Hippocampal formation (tissue), 2 donors: ENCODE measurements around the gene ZNF688.
"Not testable (repeated sequence)": the region's sequence is repeated elsewhere in the genome, so short reads cannot be mapped to it uniquely, and the experiment has no call there.

Source experiments
- DNase-seq, 2 donors: peaks; one replicate each; lab custom pipeline; 2025; lab: John Stamatoyannopoulos, UW

The ZNF688 gene

DNA sequence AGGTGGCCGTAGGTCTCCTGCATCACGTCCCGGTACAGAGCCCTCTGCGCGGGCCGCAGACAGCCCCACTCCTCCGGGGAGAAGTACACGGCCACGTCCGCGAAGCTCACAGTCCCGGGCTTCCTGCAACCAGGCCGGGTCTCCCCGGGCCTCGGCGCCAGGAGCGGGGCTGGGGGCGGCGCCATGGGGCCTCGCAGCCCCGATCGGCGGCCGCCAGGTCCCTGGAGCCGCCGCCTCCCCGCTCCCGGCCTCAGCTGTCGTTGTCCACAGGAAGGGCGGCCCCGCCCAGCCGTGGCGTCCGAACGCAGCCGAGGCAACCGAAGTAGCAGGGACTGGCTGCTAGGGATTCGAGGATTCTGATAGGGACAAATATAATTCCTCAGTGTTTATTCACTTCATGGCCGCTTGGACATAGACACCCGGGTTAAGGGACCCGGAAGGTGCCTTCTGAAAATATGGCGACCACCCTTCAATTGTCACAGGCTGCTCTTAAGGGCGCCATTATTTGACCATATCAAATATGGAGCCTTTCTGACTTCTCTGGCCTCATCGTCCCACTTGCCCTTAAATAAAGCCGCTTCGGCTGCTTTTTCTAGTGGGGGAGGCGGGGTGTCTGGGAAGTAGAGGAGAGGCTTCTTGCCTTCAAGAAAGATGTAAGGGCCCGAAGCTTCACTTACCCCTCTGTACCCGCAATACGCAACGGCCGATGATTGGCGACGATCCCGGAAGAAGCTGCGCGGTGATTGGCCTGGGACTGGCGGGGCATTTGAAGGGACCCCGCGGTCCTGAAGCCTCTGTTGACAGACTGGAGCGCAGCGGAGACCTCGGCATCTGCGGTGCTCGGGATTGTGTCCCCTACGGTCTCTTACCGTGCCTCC lies at the start of gene ZNF688:
Gene ZNF688 (minus strand): TSS at position 270 of the 878 bp plus-strand sequence. CDS start 85 bp downstream, at position 185.
- DNase-seq, result peak; percentile 94 to 99

DNA sequence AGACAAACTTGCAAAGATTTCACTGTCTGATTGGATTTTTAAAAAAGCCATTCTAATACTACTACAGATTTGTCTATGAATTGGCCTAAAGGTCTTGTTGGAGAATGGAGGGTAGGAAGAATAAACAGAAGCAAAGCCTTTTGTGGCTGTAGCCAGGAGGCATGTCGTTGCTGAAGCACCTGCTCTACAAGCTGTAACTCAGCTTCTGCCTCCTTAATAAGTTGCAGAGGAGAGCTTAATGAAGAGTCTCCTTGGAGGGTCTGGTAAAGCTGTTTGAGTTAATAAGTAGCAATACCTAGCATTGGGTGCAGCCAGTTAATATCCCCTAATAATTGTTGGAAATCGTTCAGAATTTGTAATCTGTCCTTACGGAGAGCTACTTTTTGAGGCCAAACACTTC lies 48.7 kb upstream of the ZNF688 start:
- no peak for DNase-seq

DNA sequence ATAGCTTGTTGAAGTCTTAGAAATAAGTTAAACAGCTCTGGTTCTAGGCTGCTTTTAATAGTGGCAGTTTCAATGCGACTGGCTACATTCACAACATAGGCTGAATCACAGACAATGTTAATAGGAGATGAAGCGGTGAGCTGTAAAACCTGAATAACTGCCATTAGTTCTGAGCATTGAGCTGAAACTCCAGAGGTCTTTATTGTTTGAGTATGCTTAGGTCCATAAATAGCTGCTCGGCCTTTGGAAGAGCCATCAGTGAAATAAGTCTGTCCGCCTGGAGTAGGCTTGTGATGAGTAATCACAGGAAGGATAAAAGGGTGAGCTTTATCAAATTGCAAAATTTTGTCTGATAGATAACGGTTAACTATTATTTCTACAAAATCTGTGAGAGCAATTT lies 48.1 kb upstream of the ZNF688 start:
- no peak for DNase-seq

DNA sequence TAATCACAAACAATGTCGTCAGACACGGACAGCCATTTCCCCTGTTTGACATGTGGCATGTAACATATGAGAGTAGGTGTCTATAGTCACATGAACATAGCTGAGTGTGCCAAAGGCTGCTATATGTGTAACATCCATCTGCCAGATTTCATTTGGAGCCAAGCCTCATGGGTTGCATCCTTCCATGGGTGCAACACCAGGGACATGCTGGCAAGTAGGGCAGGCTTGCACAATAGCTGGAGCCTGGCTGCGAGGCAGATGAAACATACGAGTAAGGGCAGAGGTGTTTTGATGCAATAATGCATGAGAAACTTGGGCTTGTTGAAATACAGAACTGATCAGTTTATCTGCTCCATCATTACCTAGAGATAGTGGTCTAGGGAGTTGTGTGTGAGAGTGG lies 47.7 kb upstream of the ZNF688 start:
- DNase-seq, result no peak

DNA sequence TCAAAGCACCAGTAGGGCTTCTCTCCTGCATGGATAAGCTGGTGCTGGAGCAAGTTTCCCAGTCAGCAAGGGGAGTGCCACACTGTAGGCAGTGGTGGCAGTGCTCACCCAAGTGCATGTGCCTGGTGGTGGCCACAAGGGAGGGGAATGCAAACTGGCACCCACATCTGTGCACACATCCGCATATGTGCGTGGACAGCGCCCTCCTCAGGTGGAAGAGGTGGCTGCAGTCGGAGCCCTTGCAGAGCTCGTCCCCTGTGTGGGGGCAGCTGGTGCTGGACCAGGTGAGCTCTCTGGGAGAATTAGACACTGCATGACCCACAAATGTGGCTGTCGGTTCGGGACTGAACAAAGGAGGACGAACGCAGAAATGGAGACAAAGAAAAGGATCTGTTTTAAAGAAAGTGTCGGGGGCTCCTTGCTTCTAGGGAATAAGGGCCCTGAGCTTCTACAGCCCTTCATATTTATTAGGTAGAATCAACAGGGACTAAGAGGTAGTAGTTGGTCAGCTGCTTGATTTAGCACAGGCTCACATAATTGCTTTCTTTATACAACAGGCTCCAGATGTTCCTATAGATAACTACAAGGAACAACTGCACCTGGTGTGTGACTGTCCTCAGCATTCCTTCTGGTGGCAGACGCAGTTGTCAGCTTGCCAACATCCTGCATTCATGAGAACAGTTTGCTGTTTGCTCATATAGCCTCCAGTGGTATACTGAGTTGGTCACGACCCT lies 44.0 kb upstream of the ZNF688 start:
- peak in 1 of 2 donors; percentile 19 for DNase-seq

DNA sequence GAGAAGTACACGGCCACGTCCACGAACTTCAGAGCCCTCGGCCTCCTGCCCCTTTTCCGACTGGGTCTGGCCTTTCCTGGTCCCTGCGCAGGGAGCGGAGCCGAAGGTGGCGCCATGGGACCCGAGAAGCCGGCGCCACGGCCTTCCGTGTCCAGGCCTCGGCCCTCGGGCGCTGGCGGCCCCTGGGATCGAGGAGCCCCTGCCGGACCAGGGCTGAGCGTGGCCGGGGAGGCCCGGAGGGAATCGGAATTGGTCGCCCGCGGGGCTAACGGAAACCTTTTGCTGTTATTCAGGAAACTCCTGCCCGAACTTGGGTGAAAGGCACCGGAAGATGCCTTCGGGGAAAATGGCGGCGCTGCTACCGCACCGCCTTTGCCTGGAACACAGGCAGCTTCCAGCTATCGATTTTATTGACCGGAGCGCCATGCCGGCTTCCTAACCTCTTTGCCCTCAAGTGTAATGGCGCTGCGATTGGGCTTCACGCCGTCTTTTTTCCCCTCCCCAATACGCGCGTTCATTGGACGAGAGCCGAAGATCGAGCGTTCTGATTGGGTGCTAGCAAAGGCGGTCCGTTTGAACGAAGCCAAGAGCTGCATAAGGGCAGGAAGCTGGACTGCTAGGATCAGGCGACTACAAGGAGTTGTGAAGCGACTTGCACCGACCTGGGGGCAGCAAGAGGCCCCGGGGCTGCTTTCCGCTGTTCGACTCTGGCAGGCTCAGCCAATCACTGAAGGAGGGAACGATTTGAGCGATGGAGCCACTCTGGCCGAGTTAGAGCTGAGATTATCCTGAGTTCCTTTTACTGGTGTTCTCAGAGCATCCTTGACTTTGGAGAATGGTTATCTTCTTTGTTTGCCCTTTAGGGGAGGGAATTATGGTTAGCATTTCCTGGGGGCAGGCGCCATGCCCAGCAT lies 38.7 kb upstream of the ZNF688 start, which contains the start of gene ZNF689:
Gene ZNF689 (minus strand): TSS at position 464 of the 914 bp plus-strand sequence. CDS start 348 bp downstream, at position 116.
- peak; percentile 95 to 97 for DNase-seq

DNA sequence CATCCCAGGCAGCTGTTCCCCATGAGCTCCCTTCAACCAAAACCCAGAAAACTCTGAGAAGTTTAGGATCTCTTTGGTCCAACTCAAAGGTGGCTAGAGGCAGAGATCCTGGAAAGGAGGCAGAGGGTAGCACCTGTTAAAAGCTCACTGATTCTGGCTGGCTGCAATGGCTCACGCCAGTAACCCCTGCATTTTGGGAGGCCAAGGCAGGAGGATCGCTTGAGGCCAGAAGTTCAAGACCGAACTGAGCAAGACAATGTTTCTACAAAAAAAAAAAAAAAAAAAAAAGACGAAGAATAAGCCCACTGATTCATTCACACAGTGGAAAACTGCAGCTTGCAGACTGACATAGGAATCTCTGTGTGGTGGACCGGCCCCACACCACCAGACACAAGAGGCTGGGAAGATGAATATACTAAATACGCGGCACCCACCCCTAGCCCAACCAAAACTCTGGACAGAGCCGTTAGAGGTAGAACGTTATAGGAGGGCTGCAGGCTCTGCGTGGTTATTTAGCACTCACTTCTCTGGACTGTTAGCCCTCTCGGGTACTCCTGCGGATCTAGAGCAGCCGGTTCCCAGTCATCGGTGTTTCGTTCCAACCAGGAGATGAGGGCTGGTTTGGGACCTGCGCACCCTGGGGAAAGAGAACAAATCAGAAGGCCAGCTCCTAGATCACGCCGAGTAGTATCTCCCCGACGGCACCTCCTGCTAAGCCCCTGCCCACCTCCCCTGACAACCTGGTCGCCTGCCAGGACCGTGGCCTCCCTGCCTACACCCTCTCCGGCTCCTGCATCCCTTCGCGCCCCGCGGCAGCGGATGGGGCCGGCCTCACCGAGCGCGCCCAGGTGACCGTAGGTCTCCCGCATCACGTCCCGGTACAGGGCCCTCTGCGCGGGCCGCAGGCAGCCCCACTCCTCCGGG lies 37.8 kb upstream of the ZNF688 start:
- DNase-seq, result no peak

DNA sequence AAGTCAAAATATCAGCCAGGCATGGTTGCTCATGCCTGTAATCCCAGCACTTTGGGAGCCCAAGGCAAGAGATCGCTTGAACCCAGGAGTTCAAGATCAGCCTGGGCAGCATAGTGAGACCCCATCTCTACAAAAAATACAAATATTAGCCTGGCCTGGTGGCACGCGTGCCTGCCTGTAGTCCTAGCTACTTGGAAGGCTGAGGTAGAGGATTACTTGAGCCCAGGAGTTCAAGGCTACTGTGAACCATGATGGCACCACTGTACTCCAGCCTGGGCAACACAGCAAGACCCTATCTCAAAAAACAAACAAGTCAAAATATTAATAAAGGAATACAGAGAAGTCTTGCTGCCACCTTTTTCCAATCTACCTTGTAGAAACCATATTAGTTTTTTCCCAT lies 34.5 kb upstream of the ZNF688 start:
- no peak for DNase-seq

DNA sequence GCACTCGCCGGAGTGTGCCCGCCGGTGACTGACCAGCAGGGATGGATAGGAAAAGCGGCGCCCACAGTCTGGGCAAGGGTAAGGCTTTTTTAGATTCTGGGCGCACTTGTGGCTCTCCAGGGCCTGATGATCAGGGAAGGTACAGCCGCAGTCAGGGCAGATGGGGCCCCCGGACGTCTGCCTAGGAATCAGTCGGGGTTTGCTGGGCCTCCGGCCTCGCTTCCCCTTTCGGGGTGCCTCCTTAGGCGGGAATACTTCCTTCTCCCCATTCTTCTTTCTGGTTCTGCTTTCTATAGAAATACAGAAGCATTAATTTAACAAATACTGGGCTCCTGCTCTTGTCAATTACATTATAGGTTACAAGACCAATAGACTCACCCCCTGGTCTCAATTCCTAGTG lies 33.6 kb upstream of the ZNF688 start:
- peak in 1 of 2 donors; percentile 12 for DNase-seq

DNA sequence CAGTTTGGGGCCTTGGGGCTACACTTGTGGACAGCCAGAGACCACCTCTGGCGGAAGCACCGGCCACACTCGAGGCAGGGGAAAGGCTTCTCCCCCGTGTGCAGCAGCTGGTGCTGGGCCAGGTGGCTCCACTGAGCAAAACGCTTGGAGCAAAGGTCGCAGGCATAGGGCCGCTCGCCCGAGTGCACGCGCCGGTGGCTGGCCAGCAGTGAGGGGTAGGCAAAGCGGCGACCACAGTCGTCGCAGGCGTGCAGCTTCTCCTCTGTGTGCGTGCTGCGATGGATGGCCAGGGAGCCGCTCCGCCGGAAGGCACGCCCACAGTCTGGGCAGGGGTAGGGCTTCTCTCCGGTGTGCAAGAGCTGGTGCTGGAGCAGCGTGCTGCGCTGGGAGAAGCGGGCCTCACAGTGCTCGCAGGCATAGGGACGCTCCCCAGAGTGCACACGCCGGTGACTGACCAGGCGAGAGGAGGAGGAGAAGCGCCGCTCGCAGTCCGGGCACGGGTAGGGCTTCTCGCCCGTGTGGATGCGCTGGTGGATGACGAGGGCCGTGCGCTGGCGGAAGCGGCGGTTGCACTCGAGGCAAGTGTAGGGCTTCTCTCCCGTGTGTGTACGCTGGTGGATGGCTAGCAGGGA lies 32.9 kb upstream of the ZNF688 start:
- no peak for DNase-seq

DNA sequence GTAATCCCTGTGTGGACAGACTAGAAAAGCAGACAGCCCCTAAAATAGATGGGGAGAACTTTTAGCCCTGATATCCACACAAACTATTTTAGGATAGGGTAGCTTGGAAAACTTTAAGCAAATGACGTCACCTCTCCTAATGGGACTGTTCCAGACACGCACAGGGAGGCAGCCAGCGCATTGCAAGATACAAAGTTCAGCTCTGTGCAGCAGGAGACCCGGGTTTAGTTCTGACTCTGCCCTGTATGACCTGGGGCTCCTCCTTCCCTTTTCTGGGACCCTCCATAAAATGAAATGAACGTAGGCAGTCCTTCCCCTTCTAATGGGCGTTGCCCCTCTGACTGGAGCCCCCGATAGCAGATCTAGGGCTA lies 32.4 kb upstream of the ZNF688 start:
- no peak for DNase-seq

DNA sequence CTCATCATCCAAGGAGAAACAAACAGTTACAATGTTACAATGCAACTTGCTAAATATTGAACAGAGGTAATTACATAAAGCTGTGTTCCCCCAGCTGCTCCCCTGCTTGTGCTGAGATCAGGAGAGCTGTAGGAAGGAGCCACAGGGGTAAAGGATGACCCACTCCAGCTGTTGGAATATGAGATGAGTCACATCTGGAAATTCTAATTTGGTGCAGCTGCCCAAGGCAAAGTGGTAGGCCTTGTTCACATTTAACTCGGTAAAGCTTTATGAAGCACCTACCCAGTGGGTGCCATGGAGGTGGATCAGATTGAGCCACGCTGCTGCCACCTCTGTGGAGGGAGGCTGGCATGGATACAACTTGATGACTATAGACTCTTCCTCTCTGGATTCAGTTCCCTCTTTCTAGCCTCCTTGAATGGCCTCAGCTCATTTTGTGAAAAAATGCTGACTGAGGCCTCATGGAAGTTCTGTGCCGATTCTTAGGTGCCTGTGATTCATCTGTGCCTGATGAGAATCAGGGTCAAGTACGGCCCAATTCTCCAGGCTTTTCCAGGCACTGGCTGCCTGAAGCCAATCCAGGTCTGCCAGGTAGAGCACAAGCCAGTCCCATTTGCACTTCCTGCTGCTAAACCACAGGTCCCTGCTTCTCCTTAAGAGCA lies 31.2 kb upstream of the ZNF688 start:
- DNase-seq, result no peak

DNA sequence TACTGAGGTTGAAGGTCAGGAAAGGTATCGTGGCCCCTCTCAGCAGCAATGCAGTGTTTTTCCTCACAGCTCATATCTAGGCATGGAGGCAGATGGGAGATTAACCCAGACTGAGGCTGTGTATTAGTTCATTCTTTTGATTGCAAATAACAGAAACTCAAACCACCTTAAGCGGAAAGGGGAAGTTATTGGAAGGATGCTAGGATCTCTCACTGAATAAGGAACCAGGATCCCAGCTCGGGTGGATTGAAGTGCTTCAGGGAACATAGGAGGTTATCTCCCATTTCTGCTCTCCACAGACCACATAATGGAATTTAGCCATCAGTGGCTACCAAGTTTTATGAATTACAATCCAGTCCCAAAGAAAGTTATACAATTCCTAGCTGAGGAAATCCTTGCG lies 30.5 kb upstream of the ZNF688 start:
- DNase-seq, result no peak

DNA sequence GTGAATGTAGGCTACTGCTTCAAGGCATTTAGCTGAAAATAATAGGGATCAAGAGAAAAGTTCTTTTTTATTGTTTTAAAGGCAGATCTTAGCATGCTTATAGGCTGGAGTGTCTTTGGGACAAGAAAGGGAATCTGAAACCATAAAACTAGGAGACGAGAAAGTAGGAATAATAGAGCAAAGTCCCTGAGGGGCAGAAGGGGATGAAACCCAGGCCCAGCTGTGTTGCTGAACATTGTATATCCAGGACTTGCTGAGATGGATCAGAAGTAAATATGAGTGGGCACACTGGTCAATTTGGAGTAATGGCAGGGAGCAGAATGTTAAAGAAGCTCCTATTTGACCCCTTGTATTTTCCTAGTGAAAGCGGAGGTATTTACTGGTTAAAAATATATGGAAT lies 29.4 kb upstream of the ZNF688 start:
- no peak for DNase-seq

DNA sequence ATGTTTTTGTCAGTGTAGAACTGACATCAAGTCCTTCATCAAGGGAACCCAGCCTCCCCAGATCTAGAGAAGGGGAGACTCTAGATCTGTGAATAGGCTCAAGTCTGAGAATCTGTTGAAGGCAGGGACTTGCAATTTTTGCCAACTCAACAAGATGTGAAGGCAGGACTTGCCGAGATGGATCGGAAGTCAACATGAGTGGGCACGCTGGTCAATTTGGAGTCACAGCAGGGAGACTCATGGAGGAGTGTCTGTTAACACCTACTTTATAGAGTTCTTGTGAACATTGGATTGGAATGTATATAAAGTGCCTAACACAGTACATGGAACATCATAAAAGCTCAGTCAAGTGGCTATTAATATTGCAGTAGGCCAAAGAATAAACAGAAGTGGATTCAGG lies 28.7 kb upstream of the ZNF688 start:
- no peak for DNase-seq

DNA sequence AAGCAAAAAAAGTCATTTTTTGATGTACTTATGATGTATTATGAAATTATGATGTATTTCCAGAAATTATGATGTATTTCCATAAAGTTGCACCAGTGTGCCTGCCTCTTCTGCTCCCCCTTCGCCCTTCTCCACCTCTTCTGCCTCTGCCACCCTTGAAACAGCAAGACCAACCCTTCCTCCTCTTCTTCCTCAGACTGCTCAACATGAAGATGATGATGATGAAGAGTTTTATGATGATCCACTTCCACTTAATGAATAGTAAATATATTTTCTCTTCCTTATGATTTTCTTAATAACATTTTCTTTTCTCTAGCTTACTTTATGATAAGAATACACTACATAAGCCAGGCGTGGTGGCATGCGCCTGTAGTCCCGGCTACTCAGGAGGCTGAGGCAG lies 21.4 kb upstream of the ZNF688 start:
- no peak for DNase-seq

DNA sequence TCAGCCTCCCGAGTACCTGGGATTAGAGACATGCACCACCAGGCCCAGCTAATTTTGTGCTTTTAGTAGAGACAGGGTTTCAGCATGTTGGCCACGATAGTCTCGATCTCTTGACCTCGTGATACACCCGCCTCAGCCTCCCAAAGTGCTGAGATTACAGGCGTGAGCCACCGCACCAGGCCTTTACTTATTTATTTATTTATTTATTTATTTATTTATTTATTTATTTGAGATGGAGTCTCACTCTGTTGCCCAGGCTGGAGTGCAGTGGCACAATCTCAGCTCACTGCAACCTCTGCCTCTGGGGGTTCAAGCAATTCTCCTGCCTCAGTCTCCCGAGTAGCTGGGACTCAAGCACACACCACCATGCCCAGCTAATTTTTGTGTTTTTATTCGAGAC lies 19.4 kb upstream of the ZNF688 start:
- DNase-seq, result not testable (repeated sequence)

DNA sequence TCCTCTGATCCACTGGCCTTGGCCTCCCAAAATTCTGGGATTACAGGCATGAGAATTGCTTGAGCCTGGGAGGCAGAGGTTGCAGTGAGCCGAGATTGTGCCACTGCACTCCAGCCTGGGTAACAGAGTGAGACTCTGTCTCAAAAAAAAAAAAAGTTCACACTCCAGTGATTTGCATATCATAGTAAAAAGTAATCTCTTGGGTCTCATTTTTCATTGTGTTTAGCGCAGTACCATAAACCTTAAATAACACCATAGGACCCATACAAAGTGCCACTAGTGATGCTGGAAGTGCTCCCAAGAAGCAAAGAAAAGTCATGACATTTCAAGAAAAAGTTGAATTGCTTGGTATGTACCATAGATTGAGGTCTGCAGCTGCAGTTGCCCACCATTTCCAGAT lies 18.1 kb upstream of the ZNF688 start:
- not testable (repeated sequence) for DNase-seq

DNA sequence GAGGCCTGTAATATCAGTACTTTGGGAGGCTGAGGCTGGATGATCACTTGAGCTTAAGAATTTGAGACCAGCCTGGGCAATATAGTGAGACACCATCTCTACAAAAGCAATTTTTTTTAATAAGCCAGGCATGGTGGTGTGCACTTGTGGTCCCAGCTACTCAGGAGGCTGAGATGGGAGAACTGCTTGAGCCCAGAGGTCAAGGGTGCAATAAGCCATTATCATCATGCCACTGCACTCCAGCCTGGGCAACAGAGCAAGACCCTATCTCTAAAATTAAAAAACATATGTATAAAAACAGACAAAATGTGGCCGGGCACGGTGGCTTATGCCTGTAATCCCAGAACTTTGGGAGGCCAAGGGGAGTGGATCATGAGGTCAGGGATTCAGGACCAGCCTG lies 17.1 kb upstream of the ZNF688 start:
- no peak for DNase-seq
